WTC11 (cell line): Measurements from ENCODE around the gene LIX1L. TPM values are rescaled to one million over a fixed set of nuclear protein-coding genes. Genes with fewer than 3 reads are reported as not detected.

Experiments used
- ATAC-seq: fragments of 200-7000 bp; cut with Tn5 transposase; 2 replicates; pipeline ENCODE4 v1.10.0; 2021; ENCODE audit warnings: mild to moderate bottlenecking, moderate library complexity
- CTCF ChIA-PET: fragments of 300-600 bp; sonication (Branson Sonifier 250); formaldehyde crosslinking; loops from one replicate; lab custom pipeline; 2021; ENCODE audit warnings: antibody characterized with exemption; lab: Charles Lee
- POLR2A ChIA-PET: fragments of 350-600 bp; sonication (Branson Sonifier 250); formaldehyde crosslinking; loops from one replicate; lab custom pipeline; 2021; ENCODE audit warnings: antibody characterized with exemption; lab: Charles Lee
- DNase-seq: peaks from one replicate; pipeline ENCODE4 v3.0.0; 2021; ENCODE audit warnings: low spot score
- H3K27ac Mint-ChIP-seq: 2 replicates; pipeline ENCODE4 v1.8.0; 2021; ENCODE audit warnings: mixed read lengths
- H3K27me3 Mint-ChIP-seq: 2 replicates; pipeline ENCODE4 v1.8.0; 2021; ENCODE audit warnings: low read depth, mild to moderate bottlenecking, moderate library complexity, mixed read lengths
- H3K36me3 Mint-ChIP-seq: 2 replicates; pipeline ENCODE4 v1.8.0; 2021; ENCODE audit warnings: mixed read lengths
- H3K4me1 Mint-ChIP-seq: 2 replicates; pipeline ENCODE4 v1.8.0; 2022; ENCODE audit warnings: mixed read lengths
- H3K4me3 Mint-ChIP-seq: 2 replicates; pipeline ENCODE4 v1.8.0; 2021; ENCODE audit warnings: mild to moderate bottlenecking, moderate library complexity, mixed read lengths
- H3K9me3 Mint-ChIP-seq: 2 replicates; pipeline ENCODE4 v1.8.0; 2021; ENCODE audit warnings: mixed read lengths
- AFF4 ChIP-seq: sonication (generic); formaldehyde crosslinking; IDR thresholded peaks from 2 replicates; pipeline ENCODE4 v1.8.1; 2023; ENCODE audit warnings: mild to moderate bottlenecking, missing genetic modification reagents, borderline replicate concordance
- FOXK1 ChIP-seq: sonication (generic); formaldehyde crosslinking; IDR thresholded peaks from 2 replicates; pipeline ENCODE4 v1.8.0; 2022; ENCODE audit warnings: mild to moderate bottlenecking, moderate library complexity, missing genetic modification reagents
- GTF2I ChIP-seq: fragments of 250-450 bp; sonication (Bioruptor Pico); conservative IDR thresholded peaks from 2 replicates; pipeline ENCODE4 v1.4.0; 2021; ENCODE audit warnings: mild to moderate bottlenecking
- JUN ChIP-seq: sonication (generic); formaldehyde crosslinking; IDR thresholded peaks from 2 replicates; pipeline ENCODE4 v1.8.0; 2023; ENCODE audit warnings: mild to moderate bottlenecking, missing genetic modification reagents
- NFATC4 ChIP-seq: fragments of 250-450 bp; sonication (Bioruptor Pico); IDR thresholded peaks from 2 replicates; pipeline ENCODE4 v1.9.0; 2021; ENCODE audit warnings: mild to moderate bottlenecking
- PRRX2 ChIP-seq: fragments of 250-450 bp; sonication (Bioruptor Pico); IDR thresholded peaks from 2 replicates; pipeline ENCODE4 v1.8.0; 2021; ENCODE audit warnings: mild to moderate bottlenecking
- RELA ChIP-seq: sonication (generic); formaldehyde crosslinking; IDR thresholded peaks from 2 replicates; pipeline ENCODE4 v1.8.1; 2022; ENCODE audit warnings: missing genetic modification reagents, mild to moderate bottlenecking, borderline replicate concordance
- SMAD3 ChIP-seq: sonication (generic); formaldehyde crosslinking; IDR thresholded peaks from 2 replicates; pipeline ENCODE4 v1.8.0; 2022; ENCODE audit warnings: missing genetic modification reagents, mild to moderate bottlenecking, borderline replicate concordance
- SP1 ChIP-seq: sonication (generic); formaldehyde crosslinking; conservative IDR thresholded peaks from 2 replicates; pipeline ENCODE4 v1.8.1; 2022; ENCODE audit warnings: missing genetic modification reagents
- ZNF671 ChIP-seq: fragments of 250-450 bp; sonication (Bioruptor Pico); IDR thresholded peaks from 2 replicates; pipeline ENCODE4 v1.8.0; 2021; ENCODE audit warnings: mild to moderate bottlenecking
- total RNA-seq: library from RNA; stranded (reverse); gene quantifications from 3 replicates; pipeline ENCODE4 v1.2.3, GENCODE V29; 2021
- TF ChIP-seq, protein P1 (sequence below): sonication (generic); formaldehyde crosslinking; conservative IDR thresholded peaks from 2 replicates; pipeline ENCODE4 v1.8.1; 2023; ENCODE audit warnings: mild to moderate bottlenecking, low read depth, missing genetic modification reagents, moderate library complexity
- TF ChIP-seq, protein P2 (sequence below): sonication (generic); formaldehyde crosslinking; IDR thresholded peaks from 2 replicates; pipeline ENCODE4 v1.8.0; 2022; ENCODE audit warnings: mild to moderate bottlenecking, missing genetic modification reagents
- TF ChIP-seq, protein P3 (sequence below): sonication (generic); formaldehyde crosslinking; IDR thresholded peaks from 2 replicates; pipeline ENCODE4 v1.8.1; 2022; ENCODE audit warnings: mild to moderate bottlenecking, moderate library complexity, missing genetic modification reagents
- TF ChIP-seq, protein P4 (sequence below): sonication (generic); formaldehyde crosslinking; IDR thresholded peaks from 2 replicates; pipeline ENCODE4 v1.8.1; 2023; ENCODE audit warnings: mild to moderate bottlenecking, missing genetic modification reagents
- TF ChIP-seq, protein P5 (sequence below): fragments of 200-600 bp; IDR thresholded peaks from 2 replicates; pipeline ENCODE4 v1.8.0; 2022; ENCODE audit warnings: antibody characterized with exemption
- TF ChIP-seq, protein P6 (sequence below): sonication (generic); formaldehyde crosslinking; IDR thresholded peaks from 2 replicates; pipeline ENCODE4 v1.8.0; 2022; ENCODE audit warnings: missing genetic modification reagents
- TF ChIP-seq, protein P7 (sequence below): fragments of 250-450 bp; sonication (Bioruptor Pico); IDR thresholded peaks from 2 replicates; pipeline ENCODE4 v2.1.2; 2022; ENCODE audit warnings: mild to moderate bottlenecking, moderate library complexity

Gene LIX1L
- total RNA-seq, 1 experiment from 2014 or later, result 3.0 TPM

GRCh38 chr1:145927063-145927886 lies 30.5 kb downstream of the LIX1L start, which contains the start of gene RBM8A (continued):
- TF ChIP-seq, protein P1, sequence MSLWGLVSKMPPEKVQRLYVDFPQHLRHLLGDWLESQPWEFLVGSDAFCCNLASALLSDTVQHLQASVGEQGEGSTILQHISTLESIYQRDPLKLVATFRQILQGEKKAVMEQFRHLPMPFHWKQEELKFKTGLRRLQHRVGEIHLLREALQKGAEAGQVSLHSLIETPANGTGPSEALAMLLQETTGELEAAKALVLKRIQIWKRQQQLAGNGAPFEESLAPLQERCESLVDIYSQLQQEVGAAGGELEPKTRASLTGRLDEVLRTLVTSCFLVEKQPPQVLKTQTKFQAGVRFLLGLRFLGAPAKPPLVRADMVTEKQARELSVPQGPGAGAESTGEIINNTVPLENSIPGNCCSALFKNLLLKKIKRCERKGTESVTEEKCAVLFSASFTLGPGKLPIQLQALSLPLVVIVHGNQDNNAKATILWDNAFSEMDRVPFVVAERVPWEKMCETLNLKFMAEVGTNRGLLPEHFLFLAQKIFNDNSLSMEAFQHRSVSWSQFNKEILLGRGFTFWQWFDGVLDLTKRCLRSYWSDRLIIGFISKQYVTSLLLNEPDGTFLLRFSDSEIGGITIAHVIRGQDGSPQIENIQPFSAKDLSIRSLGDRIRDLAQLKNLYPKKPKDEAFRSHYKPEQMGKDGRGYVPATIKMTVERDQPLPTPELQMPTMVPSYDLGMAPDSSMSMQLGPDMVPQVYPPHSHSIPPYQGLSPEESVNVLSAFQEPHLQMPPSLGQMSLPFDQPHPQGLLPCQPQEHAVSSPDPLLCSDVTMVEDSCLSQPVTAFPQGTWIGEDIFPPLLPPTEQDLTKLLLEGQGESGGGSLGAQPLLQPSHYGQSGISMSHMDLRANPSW (CRISPR knock-in tag), result no peak
- TF ChIP-seq RELA, result no peak
- TF ChIP-seq JUN (CRISPR knock-in tag), result no peak
- TF ChIP-seq, protein P2, sequence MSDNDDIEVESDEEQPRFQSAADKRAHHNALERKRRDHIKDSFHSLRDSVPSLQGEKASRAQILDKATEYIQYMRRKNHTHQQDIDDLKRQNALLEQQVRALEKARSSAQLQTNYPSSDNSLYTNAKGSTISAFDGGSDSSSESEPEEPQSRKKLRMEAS (CRISPR knock-in tag), result peak; percentile 84
- peak; percentile 91 for TF ChIP-seq SP1 (CRISPR knock-in tag)
- TF ChIP-seq, protein P3, sequence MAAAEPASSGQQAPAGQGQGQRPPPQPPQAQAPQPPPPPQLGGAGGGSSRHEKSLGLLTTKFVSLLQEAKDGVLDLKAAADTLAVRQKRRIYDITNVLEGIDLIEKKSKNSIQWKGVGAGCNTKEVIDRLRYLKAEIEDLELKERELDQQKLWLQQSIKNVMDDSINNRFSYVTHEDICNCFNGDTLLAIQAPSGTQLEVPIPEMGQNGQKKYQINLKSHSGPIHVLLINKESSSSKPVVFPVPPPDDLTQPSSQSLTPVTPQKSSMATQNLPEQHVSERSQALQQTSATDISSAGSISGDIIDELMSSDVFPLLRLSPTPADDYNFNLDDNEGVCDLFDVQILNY, result 0 out of 2 replicates have a peak, but pooled peaks have one; percentile 47

GRCh38 chr1:145926686-145927062 lies 31.1 kb downstream of the LIX1L start:
- Mint-ChIP-seq H3K4me3 (no peak overlapping the region), H3K27ac (no peak overlapping the region; the same call in 1 of the 2 replicates), H3K36me3 (peaks cover 8% of the 10 kb centered on the region), H3K27me3 (no peaks in the 10 kb centered on the region), H3K9me3 (no peaks in the 10 kb centered on the region), H3K4me1 (peaks cover 14% of the 10 kb centered on the region)
- ChIA-PET POLR2A (interaction anchor here (1.0 to 2.6 kb wide), 9 partner anchors 10 to 111 kb away, joined by 3 to 24 read pairs (median 6); partner anchors contain the start of genes ANKRD34A, LIX1L, NUDT17 and PIAS3), CTCF (interaction anchor here (1.0 to 2.3 kb wide), 12 partner anchors 8 to 81 kb away, joined by 3 to 22 read pairs (median 8); partner anchors contain the start of genes ANKRD34A, ANKRD35, ITGA10 and LIX1L)
- TF ChIP-seq, protein P4, sequence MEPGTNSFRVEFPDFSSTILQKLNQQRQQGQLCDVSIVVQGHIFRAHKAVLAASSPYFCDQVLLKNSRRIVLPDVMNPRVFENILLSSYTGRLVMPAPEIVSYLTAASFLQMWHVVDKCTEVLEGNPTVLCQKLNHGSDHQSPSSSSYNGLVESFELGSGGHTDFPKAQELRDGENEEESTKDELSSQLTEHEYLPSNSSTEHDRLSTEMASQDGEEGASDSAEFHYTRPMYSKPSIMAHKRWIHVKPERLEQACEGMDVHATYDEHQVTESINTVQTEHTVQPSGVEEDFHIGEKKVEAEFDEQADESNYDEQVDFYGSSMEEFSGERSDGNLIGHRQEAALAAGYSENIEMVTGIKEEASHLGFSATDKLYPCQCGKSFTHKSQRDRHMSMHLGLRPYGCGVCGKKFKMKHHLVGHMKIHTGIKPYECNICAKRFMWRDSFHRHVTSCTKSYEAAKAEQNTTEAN, result no peak
- TF ChIP-seq ZNF671 (CRISPR knock-in tag), result no peak
- TF ChIP-seq, protein P5, sequence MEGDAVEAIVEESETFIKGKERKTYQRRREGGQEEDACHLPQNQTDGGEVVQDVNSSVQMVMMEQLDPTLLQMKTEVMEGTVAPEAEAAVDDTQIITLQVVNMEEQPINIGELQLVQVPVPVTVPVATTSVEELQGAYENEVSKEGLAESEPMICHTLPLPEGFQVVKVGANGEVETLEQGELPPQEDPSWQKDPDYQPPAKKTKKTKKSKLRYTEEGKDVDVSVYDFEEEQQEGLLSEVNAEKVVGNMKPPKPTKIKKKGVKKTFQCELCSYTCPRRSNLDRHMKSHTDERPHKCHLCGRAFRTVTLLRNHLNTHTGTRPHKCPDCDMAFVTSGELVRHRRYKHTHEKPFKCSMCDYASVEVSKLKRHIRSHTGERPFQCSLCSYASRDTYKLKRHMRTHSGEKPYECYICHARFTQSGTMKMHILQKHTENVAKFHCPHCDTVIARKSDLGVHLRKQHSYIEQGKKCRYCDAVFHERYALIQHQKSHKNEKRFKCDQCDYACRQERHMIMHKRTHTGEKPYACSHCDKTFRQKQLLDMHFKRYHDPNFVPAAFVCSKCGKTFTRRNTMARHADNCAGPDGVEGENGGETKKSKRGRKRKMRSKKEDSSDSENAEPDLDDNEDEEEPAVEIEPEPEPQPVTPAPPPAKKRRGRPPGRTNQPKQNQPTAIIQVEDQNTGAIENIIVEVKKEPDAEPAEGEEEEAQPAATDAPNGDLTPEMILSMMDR, result no peak
- TF ChIP-seq, protein P2 (CRISPR knock-in tag), result no peak
- no peak for TF ChIP-seq AFF4 (CRISPR knock-in tag)
- TF ChIP-seq SMAD3 (CRISPR knock-in tag), result no peak
- no peak for TF ChIP-seq FOXK1 (CRISPR knock-in tag)
- no peak for TF ChIP-seq RELA
- TF ChIP-seq, protein P6, sequence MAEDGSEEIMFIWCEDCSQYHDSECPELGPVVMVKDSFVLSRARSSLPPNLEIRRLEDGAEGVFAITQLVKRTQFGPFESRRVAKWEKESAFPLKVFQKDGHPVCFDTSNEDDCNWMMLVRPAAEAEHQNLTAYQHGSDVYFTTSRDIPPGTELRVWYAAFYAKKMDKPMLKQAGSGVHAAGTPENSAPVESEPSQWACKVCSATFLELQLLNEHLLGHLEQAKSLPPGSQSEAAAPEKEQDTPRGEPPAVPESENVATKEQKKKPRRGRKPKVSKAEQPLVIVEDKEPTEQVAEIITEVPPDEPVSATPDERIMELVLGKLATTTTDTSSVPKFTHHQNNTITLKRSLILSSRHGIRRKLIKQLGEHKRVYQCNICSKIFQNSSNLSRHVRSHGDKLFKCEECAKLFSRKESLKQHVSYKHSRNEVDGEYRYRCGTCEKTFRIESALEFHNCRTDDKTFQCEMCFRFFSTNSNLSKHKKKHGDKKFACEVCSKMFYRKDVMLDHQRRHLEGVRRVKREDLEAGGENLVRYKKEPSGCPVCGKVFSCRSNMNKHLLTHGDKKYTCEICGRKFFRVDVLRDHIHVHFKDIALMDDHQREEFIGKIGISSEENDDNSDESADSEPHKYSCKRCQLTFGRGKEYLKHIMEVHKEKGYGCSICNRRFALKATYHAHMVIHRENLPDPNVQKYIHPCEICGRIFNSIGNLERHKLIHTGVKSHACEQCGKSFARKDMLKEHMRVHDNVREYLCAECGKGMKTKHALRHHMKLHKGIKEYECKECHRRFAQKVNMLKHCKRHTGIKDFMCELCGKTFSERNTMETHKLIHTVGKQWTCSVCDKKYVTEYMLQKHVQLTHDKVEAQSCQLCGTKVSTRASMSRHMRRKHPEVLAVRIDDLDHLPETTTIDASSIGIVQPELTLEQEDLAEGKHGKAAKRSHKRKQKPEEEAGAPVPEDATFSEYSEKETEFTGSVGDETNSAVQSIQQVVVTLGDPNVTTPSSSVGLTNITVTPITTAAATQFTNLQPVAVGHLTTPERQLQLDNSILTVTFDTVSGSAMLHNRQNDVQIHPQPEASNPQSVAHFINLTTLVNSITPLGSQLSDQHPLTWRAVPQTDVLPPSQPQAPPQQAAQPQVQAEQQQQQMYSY (CRISPR knock-in tag), result no peak
- TF ChIP-seq GTF2I (CRISPR knock-in tag), result no peak
- TF ChIP-seq, protein P7, sequence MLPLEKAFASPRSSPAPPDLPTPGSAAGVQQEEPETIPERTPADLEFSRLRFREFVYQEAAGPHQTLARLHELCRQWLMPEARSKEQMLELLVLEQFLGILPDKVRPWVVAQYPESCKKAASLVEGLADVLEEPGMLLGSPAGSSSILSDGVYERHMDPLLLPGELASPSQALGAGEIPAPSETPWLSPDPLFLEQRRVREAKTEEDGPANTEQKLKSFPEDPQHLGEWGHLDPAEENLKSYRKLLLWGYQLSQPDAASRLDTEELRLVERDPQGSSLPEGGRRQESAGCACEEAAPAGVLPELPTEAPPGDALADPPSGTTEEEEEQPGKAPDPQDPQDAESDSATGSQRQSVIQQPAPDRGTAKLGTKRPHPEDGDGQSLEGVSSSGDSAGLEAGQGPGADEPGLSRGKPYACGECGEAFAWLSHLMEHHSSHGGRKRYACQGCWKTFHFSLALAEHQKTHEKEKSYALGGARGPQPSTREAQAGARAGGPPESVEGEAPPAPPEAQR (CRISPR knock-in tag), result no peak
- no peak for TF ChIP-seq NFATC4
- no peak for TF ChIP-seq PRRX2 (CRISPR knock-in tag)
- ATAC-seq, result peak; percentile 16
- no peak for DNase-seq
